NCI-H1417 treated with DMSO at 0.1 percent for 48 hours (cell line): ENCODE measurements around the gene SLC25A15.
"Not testable (repeated sequence)": the region's sequence is repeated elsewhere in the genome, so short reads cannot be mapped to it uniquely, and the experiment has no call there.

Experiments used
- DNase-seq: peaks from one replicate; lab custom pipeline; 2025; lab: John Stamatoyannopoulos, UW

SLC25A15 gene

GRCh38 chr13:40813667-40814454 is 24.4 kb downstream of the SLC25A15 start:
- DNase-seq: no peak

DNA sequence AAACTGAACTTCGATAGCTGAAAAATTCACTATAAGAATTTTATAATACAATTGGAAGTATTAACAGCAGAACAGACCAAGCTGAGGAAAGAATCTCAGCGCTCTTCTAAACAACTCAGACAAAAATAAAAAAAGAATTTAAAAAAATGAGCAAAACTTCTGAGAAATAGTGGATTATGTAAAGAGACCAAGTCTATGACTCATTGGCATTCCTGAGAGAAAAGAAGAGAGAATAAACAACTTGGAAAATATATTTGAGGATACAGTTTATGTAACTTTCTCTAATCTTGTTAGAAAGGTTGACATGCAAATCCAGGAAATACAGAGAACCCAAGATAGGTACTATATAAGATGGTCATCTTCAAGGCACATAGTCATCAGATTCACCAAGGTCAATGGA is 25.4 kb downstream of the SLC25A15 start:
- no peak for DNase-seq

GRCh38 chr13:40818926-40819325 is 29.5 kb downstream of the SLC25A15 start:
- DNase-seq: no peak

GRCh38 chr13:40819797-40820315 is 30.4 kb downstream of the SLC25A15 start:
- no peak for DNase-seq

DNA sequence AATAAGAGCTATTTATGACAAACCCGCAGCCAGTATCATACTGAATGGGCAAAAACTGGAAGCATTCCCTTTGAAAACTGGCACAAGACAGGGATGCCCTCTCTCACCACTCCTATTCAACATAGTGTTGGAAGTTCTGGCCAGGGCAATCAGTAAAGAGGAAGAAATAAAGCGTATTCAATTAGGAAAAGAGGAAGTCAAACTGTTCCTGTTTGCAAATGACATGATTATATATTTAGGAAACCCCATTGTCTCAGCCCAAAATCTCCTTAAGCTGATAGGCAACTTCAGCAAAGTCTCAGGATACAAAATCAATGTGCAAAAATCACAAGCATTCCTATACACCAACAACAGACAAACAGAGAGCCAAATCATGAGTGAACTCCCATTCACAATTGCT is 50.3 kb downstream of the SLC25A15 start:
- DNase-seq: not testable (repeated sequence)

GRCh38 chr13:40840955-40841354 is 51.5 kb downstream of the SLC25A15 start:
- not testable (repeated sequence) for DNase-seq
